Transverse colon (tissue), 4 donors: ENCODE measurements around the gene SLC26A8. TPM values are rescaled to one million over a fixed set of nuclear protein-coding genes. Genes with fewer than 3 reads are reported as not detected.
A peak's percentile ranks its signal among the peaks of the same experiment; 100 is the strongest.
"Not testable (repeated sequence)": the region's sequence is repeated elsewhere in the genome, so short reads cannot be mapped to it uniquely, and the experiment has no call there.

ENCODE experiments used
- DNase-seq: peaks from one replicate; pipeline ENCODE4 v3.0.0-alpha.2; 2019
- H3K27ac ChIP-seq, 4 donors: fragments of 200-600 bp; sonication (generic); 2 replicates each; pipeline ENCODE4 v1.5.1; 2016 to 2018; ENCODE audit warnings: inconsistent platforms in 4 of 4
- H3K27me3 ChIP-seq: fragments of 200-600 bp; sonication (generic); 2 replicates; pipeline ENCODE4 v1.5.1; 2017; ENCODE audit warnings: inconsistent platforms
- H3K36me3 ChIP-seq, 4 donors: fragments of 200-600 bp; sonication (generic); 2 replicates each; pipeline ENCODE4 v1.5.1; 2017 to 2019; ENCODE audit warnings: inconsistent platforms in 4 of 4
- H3K4me1 ChIP-seq, 4 donors: fragments of 200-600 bp; sonication (generic); 2 replicates each; pipeline ENCODE4 v1.5.1; 2017 to 2020; ENCODE audit warnings: inconsistent platforms in 4 of 4
- H3K4me3 ChIP-seq, 4 donors: fragments of 200-600 bp; sonication (generic); 1 replicate in 1 of 4; 2 replicates in 3 of 4; pipeline versions ENCODE4 v1.5.1 to v1.6.1; 2017 to 2019; ENCODE audit warnings: inconsistent platforms in 4 of 4
- H3K9me3 ChIP-seq, 2 donors: fragments of 200-600 bp; sonication (generic); 2 replicates each; pipeline ENCODE4 v1.5.1; 2017 to 2019; ENCODE audit warnings: inconsistent platforms in 2 of 2
- EP300 ChIP-seq: sonication (generic); formaldehyde crosslinking; IDR thresholded peaks from one replicate; pipeline ENCODE4 v1.6.1; 2017; ENCODE audit warnings: antibody characterized with exemption, low read depth
- POLR2A ChIP-seq: fragments of 450-650 bp; IDR thresholded peaks from one replicate; pipeline ENCODE4 v1.6.1; 2016; ENCODE audit warnings: antibody characterized with exemption, mild to moderate bottlenecking, moderate library complexity
- POLR2AphosphoS5 ChIP-seq, 3 donors: sonication (generic); formaldehyde crosslinking; IDR thresholded peaks; one replicate each; pipeline ENCODE4 v1.6.1; 2016; ENCODE audit warnings: antibody characterized with exemption in 3 of 3
- WGBS, 2 donors: methylation state at CpG; one replicate each; pipeline ENCODE4 v1.1.5; 2018; ENCODE audit warnings: low coverage in 1 of 2; 5-methylcytosine and 5-hydroxymethylcytosine counted together
- in situ Hi-C, 4 donors: fragments of 200-750 bp; cut with MboI; loops; one replicate each; pipeline versions ENCODE4 v1.15.0 to v1.15.1; 2017; ENCODE audit warnings: low sequenced_read_pairs in 3 of 4, low pct_ligation_motif_present in 1 of 4, low pct_unique_long_range_greater_than_20kb in 1 of 4
- intact Hi-C: fragments of 100-400 bp; cut with DNase I; formaldehyde crosslinking; loops from one replicate; pipeline ENCODE4 v1.15.1; 2023; ENCODE audit warnings: low total_unique reads
- total RNA-seq, 4 donors: library from RNA; depleted of rRNA; stranded (reverse); fragments of >200 nt; gene quantifications; one replicate each; pipeline ENCODE4 v1.1.0, GENCODE V29; 2016
- TF ChIP-seq, protein P1 (sequence below), 5 experiments: fragments of 200-600 bp in 3 of 5; fragments of 450-650 bp in 2 of 5; sonication (generic) in 3 of 5; IDR thresholded peaks; 1 replicate in 2 of 5; 2 replicates in 3 of 5; pipeline ENCODE4 v1.5.1; 2016 to 2017; ENCODE audit warnings: antibody characterized with exemption in 5 of 5, inconsistent platforms in 3 of 5, mild to moderate bottlenecking in 2 of 5, moderate library complexity in 1 of 5

Gene SLC26A8
- total RNA-seq, 4 donors from 2014 or later = 1.1 to 2.6 TPM; not detected in 2

GRCh38 chr6:35980991-35981645 is 43.3 kb downstream of the SLC26A8 start:
- H3K4me3 ChIP-seq = no peak overlapping the region
- H3K27me3 ChIP-seq = no peaks in the 10 kb centered on the region
- no peaks in the 10 kb centered on the region for H3K36me3 ChIP-seq
- in situ Hi-C loops = no loop called here
- WGBS, 2 donors = 89 to 94% methylated on average over 6 of the region's 6 CpGs
- TF ChIP-seq POLR2A = no peak
- no peak for TF ChIP-seq EP300
- no peak for TF ChIP-seq POLR2AphosphoS5 (IDR thresholded peaks at IDR 0.05)
- TF ChIP-seq, protein P1, sequence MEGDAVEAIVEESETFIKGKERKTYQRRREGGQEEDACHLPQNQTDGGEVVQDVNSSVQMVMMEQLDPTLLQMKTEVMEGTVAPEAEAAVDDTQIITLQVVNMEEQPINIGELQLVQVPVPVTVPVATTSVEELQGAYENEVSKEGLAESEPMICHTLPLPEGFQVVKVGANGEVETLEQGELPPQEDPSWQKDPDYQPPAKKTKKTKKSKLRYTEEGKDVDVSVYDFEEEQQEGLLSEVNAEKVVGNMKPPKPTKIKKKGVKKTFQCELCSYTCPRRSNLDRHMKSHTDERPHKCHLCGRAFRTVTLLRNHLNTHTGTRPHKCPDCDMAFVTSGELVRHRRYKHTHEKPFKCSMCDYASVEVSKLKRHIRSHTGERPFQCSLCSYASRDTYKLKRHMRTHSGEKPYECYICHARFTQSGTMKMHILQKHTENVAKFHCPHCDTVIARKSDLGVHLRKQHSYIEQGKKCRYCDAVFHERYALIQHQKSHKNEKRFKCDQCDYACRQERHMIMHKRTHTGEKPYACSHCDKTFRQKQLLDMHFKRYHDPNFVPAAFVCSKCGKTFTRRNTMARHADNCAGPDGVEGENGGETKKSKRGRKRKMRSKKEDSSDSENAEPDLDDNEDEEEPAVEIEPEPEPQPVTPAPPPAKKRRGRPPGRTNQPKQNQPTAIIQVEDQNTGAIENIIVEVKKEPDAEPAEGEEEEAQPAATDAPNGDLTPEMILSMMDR (IDR thresholded peaks at IDR 0.05) = no peak
- no peaks in the 10 kb centered on the region for H3K4me1 ChIP-seq
- H3K27ac ChIP-seq = no peak overlapping the region
- no peaks in the 10 kb centered on the region for H3K9me3 ChIP-seq
- no peak for DNase-seq
- intact Hi-C loops = no loop called here

GRCh38 chr6:35980126-35980525 is 44.3 kb downstream of the SLC26A8 start:
- in situ Hi-C loops, H3K36me3 ChIP-seq, H3K27ac ChIP-seq, H3K4me3 ChIP-seq, DNase-seq, intact Hi-C loops, H3K27me3 ChIP-seq, H3K4me1 ChIP-seq, H3K9me3 ChIP-seq: not testable (repeated sequence)
- WGBS, 2 donors = 91 to 100% methylated on average over 1 of the region's 1 CpG

DNA sequence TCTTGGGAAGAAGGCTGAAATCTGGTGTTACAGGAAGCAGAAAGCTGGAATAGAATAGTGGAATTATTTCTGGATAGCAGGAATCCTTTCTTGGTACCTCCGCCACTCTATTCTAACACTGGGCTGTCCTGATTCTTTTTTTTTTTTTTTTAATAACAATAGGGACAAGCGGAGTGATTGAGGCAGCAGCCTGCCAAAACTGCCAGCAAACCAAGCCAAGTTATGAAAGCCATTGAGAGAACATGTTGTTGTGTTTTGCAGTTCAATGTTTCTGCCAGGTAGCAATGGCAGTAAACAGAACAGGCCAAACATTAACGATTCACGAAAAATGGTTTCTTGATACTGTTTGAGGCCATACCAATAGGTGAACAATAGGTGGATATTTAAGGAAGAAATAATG is 47.1 kb downstream of the SLC26A8 start:
- intact Hi-C loops = no loop called here
- Histone ChIP-seq H3K27me3 (no peaks in the 10 kb centered on the region), H3K36me3 (no peaks in the 10 kb centered on the region), H3K27ac (no peak overlapping the region), H3K4me3 (no peak overlapping the region), H3K9me3 (no peaks in the 10 kb centered on the region), H3K4me1 (peaks cover 0 to 17% (median 6%) of the 10 kb centered on the region in 4 donors)
- 92 to 94% methylated on average over 4 of the region's 4 CpGs for WGBS, 2 donors
- no peak for DNase-seq
- TF ChIP-seq EP300 = no peak
- TF ChIP-seq POLR2A = no peak
- TF ChIP-seq, protein P1 (IDR thresholded peaks at IDR 0.05) = no peak
- in situ Hi-C loops = no loop called here

DNA sequence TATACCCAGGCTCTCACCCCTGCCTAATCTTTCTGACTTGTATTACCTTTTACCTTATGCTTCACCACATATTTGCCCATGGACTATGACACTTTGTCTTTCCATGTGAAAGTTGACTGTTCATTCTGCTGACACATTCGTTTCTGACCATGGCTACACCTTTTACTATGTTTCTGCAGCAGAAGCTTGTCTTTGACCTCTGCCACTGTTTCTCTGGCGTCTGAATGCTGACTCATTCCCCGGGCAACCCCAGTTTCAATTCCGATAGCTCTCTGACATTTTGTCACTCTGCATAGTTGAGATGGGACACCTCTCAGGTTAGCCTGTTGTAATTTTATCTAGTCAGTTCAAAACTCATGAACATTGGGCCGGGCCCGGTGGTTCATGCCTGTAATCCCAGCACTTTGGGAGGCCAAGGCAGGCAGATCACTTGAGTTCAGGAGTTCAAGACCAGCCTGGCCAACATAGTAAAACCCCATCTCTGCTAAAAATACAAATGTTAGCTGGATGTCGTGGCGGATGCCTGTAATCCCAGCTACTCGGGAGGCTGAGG is 50.7 kb downstream of the SLC26A8 start:
- WGBS, 2 donors = 58 to 62% methylated on average over 5 to 9 of the region's 9 CpGs
- Histone ChIP-seq H3K36me3 (no peaks in the 10 kb centered on the region), H3K4me3 (no peak overlapping the region), H3K4me1 (peaks cover 0 to 17% (median 6%) of the 10 kb centered on the region in 4 donors), H3K9me3 (no peaks in the 10 kb centered on the region), H3K27me3 (no peaks in the 10 kb centered on the region), H3K27ac (peak overlapping the region in 3 of 4 donors; percentile 27 to 36 (median 29))
- in situ Hi-C loops (no loop called here), intact Hi-C loops (no loop called here)
- peak; percentile 41 for DNase-seq
- TF ChIP-seq EP300 (no peak), POLR2A (no peak), POLR2AphosphoS5 (IDR thresholded peaks at IDR 0.05) (no peak)
- TF ChIP-seq, protein P1 (IDR thresholded peaks at IDR 0.05) = no peak
